HG02588 (cell line): ENCODE data around the gene SPTLC1.
"Not testable (repeated sequence)": the region's sequence is repeated elsewhere in the genome, so short reads cannot be mapped to it uniquely, and the experiment has no call there.

Experiments used
- ATAC-seq: cut with Tn5 transposase; IDR thresholded peaks from one replicate; pipeline ENCODE4 v1.9.1; 2021; ENCODE audit warnings: mild to moderate bottlenecking, moderate library complexity; ENCODE audit not compliant: unreplicated experiment

SPTLC1 gene

DNA sequence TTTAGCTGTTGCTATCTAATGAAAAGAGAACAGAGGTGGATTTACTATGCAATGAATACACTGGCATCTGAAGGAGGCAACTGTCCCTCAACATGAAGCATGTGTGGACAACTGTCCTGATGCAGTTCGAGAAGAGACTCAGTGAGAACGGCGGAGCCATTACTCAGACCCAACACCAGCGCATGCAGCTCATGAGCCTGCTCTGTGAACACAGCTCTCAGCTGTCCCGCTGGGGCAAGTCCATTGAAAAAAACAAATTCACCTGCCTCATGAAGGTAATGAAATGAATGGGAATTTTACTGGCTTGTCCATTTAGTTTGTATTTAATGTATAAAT lies 78.8 kb downstream of the SPTLC1 start:
- ATAC-seq, result no peak

DNA sequence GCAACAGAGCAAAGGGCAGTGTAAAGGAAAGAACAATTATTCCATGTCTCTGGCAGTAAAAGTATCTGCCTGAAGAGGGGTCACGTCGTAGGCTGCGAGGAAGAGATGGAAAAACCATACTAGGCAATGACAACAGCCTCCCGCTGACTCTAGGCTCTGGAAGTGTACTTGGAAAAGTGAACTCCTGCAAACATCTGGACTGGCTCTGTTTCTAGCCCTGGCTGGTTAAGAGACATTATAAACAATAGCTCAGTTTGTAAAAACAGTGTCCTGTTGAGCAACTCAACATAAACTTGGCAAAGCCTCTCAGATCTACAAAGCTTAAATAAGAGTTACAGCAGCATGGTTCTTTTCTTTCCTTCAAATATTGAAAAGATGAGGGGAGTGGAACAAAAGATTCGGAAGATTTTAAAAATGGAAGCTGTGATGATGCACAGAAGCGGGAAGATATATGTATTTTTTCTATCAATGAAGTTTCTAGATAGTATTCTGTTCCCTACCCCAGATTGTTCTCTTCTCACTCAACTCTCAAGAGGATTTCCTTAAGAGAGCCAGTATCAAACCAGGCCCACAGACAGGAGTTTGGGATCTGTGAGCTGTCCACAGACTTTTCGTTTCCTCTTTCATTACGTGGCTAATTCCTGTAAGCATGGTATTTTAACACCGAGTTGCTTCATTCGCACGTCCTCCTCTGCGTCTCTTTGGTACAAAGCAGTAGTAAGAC lies 79.4 kb downstream of the SPTLC1 start:
- ATAC-seq, result no peak

DNA sequence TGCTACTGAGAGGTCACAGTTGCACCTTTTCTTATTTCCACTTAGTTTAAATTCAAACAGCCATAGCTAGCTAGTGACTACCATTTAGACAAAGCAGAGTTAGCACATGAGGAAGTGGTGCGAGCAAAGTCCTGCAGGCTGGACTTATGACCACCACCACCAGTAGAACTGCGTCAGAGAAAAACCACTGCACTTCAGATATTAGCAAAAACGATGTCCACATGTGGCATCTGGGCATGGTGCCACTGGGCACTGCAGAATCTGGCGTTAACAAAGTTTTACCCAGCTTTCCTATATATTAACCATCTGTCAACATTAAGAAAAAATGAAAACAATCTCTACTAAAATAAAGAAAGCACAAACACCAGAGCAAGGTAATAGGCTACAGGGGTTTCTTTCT lies 80.1 kb downstream of the SPTLC1 start:
- no peak for ATAC-seq

DNA sequence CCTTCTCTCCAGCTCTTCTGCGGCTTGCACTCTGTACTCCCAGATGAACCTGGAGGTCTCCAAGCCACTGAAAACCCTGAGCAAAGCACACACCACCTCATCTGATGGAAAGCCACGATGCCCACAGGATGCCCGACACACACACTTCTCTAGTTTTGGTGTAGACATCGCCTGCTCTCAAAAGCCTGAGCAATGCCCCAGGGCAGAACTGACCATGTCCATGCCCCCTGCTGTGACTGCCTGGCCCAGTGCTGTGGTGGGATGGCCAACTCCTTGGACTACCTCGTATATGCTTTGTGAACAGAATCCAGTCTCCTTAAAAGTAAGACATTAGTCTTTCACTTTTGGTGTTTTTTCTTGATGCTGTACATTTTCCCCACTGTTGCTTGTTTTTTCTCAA lies 81.2 kb downstream of the SPTLC1 start:
- no peak for ATAC-seq

DNA sequence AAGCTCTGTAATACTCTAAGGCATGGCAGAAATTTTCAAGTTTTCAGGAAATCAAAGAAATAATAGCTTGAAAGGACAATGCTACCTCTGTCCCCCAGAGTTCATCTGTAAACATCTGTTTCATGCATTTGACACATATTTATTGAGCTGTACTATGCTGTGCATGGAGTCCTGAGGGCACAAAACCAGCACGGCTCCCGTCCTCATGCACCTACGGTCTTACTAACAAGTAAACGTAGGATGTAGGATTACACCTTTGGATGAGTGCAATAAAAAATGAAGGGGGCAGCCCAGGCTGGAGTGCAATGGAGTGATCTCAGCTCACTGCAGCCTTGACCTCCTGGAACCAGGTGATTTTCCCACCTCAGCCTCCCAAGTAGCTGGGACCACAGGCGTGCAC lies 81.9 kb downstream of the SPTLC1 start:
- ATAC-seq, result no peak

DNA sequence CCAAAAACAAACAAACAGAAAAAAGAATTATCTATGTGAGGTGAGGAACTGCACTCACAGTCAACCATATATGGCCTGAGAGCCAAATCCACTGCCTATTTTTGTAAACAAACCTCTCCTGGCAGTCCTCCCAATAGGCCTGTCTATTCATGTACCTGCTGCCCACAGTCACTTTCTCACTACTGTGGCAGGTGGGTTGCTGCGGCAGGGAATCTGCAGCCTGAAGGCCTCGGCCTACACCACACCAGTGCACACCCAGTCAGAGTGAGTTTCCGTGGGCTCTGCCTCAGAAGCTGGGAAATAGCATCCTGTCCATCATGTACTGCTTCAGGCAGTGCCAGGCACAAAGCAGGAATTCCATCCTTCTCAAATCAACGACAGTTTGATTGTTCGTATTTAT lies 82.3 kb downstream of the SPTLC1 start:
- ATAC-seq, result no peak

DNA sequence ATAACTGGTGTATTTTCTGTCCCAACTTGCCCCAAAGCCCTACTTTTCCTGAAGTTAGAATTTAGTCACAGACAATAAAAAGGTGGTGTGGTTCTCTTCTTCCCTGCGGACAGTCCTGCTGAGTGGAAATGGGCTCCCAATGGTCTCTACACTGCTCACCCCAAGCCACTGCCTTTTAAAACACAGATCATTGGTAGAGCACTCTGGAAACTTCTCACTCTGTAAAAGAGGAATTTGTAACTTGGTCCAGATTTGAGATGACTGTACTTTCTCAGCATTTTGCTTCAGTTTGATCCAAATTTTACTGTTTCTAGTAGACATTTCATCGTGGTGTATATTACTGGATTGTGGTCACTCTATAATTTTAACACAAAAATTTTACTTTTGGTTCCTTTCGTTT lies 84.8 kb downstream of the SPTLC1 start:
- no peak for ATAC-seq

DNA sequence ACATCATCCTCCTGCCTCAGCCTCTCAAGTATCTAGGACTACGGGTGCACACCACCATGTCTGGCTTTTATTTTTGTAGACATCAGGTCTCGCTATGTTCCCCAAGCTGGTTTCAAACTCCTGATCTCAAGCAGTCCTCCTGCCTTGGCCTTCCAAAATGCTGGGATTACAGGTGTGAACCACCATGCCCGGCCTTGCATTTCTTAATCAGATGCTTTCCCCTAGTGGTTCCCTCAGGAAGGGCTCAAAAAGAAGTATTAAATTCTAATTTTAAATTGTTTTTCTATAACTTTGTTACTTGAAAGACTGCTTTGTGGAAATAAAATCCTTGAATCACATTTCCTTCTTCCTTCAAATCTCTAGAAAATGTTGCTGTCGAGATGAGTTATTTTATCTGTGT lies 85.7 kb downstream of the SPTLC1 start:
- ATAC-seq, result no peak

DNA sequence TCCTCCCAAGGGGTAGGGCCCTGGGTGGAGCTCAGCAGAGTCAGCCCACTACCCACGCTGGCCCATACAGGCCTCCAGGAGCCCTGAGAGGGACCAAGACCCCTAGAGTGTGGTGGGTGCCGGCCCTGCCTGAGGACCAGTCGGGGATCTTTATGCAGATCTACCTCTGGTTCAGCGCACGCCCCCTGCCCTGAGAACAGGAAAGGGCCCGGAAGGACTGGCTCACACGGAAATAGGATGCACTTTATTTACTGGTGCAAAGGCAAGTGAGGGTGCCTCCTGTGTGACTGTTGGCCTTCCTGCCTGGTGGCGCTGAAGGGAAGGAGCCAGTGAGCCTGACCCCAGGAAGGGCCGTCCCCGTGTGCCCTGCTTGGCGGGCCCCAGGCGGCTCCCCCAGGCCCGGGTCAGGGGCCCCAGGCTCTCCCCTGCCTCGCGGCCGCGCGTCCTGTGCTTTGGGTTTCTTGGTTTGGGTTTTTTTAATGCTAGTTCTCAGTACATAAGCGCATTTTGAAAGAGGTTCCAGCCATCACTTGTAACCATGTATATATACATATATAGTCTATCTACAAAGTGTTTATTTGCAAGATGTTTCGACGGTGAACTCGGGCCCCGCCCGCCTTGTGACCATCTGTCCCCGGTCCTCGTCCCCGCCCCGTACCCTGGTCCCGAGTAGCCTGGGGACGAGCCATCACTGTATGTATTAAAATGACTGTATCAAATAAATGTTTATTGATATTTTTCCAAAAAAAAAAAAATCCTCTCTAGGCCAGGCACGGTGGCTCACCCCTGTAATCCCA lies 88.8 kb downstream of the SPTLC1 start:
- no peak for ATAC-seq

DNA sequence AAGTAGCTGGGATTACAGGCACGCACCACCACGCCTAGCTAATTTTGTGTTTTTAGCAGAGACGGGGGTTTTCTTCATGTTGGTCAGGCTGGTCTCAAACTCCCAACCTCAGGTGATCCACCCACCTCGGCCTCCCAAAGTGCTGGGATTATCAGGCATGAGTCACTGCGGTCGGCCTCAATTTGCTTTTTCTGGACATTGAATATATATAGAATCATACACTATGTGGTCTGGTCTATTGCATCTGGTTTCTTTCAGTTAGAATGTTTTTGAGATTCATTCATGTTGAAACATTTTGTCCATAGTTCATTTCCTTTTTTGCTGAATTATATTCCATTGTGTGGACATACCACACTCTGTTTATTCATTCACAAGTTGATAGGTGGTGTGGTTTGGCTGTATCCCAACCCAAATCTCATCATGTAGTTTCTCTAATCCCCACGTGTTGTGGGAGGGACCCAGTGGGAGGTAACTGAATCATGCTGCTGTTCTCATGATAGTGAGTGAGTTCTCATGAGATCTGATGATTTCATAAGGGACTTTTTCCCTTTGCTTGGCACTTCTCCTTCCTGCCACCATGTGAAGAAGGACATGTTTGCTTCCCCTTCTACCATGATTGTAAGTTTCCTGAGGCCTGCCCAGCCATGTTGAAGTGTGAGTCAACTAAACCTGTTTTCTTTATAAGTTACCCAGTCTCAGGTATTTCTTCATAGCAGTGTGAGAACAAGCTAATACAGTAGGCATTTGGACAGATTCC lies 93.2 kb downstream of the SPTLC1 start:
- ATAC-seq, result not testable (repeated sequence)

DNA sequence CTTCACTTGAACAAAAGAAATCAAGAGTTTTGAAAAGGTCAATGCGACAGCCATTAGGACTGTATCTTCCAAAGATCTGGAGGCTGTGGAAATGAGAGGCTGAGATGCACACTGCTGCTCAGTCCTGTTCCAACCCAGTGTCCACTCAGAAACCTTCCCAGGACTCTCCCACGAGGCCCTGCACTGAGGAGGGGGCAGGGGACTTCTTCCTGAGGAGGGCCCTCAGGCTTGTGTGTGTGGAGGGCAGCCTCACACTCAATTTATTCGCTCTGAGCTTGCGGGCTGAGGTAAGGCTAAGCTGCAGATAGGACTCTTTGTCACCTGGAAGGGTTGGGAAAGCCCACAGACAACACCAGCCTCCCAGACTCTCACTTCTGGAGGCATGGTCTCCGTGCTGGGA lies 95.6 kb downstream of the SPTLC1 start:
- ATAC-seq, result no peak

DNA sequence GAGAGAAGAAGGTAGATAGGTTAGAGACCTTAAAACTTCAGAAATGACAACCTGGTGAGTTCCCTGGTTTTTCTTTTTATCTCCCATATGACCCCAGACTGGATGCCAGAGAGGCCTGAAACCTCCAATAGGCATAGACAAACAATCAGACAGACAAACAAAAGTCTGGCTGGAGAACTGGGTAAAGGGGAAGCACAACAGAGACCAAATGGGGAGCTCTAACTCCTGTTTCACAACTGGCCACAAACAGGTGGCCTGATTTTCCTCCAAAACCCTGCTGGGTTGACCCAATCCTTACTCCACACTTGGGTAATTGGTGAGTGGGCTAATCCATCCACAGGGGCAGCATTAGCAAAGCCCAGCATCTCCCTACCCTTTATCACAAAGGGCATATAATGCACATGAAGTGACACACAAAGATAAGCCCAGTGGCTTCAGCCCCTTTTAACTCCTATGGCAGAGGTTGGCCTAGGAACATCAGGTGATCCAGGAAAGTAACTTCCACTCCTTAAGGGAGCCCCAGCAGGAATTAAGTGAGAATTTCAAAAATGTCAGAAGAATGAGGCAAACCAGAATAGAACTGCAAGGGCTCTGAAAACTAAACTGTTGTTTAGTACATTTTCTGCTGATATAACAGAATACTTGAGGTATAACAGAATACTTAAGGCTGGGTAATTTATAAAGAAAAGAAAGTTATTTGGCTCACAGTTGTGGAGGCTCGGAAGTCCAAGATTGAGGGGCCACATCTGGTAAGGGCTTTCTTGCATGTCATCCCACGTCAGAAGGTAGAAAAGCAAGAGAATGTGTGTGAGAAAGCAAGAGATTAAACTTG lies 104.3 kb downstream of the SPTLC1 start:
- ATAC-seq, result no peak

DNA sequence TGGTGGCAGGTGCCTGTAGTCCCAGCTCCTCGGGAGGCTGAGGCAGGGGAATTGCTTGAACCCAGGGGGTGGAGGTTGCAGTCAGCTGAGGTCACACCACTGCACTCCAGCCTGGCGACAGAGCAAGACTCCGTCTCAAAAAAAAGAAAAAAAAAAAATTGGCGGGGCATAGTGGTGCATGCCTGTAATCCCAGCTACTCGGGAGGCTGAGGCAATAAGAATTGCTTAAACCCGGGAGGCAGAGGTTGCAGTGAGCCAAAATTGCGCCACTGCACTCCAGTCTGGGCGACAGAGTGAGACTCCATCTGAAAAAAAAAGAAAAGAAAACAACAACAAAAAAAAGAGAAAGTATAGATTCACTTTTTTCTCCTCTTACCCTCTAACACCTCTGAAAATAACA lies 105.0 kb downstream of the SPTLC1 start:
- not testable (repeated sequence) for ATAC-seq

DNA sequence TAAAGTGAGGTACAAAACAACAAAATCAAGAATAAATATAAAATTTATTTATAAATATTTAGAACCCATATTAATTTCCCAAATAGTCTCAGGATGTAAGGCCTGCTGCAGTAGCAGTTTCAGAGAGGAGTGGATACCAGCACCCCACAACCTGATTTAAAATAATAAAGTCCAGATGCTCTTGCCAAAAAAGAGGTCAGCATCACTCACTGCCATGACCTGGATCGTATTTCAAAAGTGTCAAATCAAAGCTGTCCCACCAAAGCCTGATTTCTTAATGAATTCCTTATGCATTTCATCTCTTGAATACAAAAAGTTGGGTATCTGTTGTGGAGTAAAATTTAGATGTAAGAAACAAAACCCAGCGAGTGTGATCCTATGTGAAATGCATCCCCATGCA lies 107.2 kb downstream of the SPTLC1 start:
- ATAC-seq, result no peak

DNA sequence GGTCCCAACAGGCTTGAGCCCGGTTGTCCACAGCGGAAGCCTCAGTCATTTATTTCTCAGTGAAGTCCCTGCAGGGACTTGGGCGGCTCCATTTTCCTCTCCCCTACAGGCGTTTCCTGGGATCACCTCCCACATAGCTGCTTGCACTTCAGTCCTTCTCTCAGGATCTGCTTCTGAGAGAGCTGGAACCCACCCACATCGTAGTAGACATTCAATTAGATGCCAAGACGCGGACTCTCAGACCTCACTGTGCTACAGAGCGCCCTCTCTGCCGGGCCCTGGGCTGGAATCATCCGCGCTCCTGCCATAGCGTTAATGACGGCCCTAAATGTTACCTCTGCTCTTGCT lies 111.2 kb downstream of the SPTLC1 start:
- ATAC-seq, result no peak

DNA sequence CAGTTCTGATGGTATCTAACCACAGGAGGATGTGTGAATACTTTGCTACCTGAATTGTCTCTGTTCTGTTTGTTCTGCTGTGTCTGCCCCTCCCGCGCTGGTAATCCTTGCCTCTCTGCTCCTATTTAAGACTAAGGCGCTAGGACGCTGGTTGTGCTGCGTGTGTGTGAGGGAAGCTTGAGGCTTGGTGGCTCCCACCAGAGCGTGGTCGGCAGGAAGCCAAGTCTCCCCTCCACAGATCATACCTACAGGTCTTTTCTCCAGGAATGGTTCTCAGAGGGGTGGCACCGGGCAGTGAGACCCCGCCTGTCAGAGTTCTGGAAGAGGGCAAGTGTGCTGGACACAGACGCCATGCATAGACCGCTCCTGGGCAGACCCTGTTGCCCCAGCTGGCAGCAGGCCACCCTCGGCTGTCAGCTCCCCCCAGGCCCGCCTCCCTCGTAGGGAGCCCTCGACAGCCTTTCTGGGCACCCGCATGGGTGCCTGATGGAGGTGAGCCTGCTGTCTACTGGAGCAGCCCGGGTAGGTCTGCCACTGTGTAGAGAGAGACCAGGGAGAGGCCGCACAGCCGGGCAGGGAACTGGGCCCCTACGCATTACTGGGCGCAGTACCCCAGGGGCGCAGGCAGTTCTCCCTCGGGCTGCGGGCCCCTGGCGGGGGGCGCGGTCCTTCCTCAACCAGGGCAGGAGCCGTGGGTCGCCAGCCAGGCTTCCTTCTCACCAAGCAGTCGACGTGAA lies 111.7 kb downstream of the SPTLC1 start:
- ATAC-seq, result no peak

DNA sequence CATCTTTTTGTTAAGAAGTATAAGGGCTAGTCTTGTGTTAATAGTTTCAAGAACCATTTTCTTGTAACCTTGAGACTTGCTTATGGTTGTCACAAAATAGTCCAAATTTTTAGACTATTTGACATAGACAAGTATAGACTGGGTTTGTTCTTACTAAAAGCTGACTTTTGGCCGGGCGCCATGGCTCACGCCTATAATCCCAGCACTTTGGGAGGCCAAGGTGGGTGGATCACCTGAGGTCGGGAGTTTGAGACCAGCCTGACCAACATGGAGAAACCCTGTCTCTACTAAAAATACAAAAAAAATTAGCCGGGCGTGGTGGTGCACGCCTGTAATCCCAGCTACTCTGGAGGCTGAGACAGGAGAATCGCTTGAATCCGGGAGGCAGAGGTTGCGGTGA lies 113.3 kb downstream of the SPTLC1 start:
- ATAC-seq, result not testable (repeated sequence)

DNA sequence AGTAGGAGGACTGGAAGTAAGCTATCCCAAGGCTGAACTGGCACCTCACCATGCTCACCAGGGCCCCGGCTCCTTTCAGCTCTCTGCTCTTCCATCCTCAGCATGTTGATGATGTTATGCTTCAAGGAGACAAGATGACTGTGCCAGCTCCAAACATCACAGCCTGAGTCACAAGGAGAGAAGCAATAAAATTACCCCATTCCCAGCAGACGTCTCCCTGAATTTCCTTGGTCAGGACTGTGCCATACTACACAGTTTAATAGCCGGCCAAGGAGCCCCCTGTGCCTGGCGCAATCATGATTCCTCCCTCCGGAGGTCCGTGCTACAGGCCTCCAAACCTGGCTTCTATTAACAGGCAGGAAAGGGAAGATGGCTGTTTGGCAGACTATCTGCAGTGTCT lies 114.0 kb downstream of the SPTLC1 start:
- no peak for ATAC-seq

DNA sequence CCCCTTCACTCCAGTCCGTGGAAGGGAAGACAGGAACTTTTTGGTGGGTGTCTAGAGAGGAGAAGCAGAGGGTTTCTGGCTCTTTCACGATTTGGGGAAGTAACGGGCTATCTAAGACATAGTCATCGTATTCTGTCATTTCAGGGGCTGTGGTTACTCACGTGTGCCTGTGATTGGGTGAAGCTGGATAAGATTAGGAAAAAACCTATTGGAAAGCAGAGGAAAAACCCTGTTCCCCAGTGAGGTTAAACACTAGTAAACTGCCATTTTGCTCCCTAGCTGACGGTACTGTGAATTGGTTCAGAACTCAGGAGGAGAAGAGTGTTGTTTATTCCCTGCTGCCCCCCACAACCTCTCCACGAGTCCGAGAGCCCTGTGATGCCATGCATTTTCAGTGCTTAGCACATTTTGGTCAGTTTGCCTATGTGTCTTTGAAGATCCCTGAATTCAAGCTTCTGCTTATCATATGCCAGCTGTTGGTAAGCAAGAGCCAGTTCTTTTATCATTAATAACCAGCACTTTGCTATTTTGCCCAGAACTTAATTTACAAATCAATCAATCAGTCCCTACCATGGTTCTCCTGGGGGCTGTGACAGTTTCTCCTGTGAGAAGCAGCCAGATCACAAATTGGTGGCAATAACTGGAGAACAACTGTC lies 120.1 kb downstream of the SPTLC1 start:
- no peak for ATAC-seq

DNA sequence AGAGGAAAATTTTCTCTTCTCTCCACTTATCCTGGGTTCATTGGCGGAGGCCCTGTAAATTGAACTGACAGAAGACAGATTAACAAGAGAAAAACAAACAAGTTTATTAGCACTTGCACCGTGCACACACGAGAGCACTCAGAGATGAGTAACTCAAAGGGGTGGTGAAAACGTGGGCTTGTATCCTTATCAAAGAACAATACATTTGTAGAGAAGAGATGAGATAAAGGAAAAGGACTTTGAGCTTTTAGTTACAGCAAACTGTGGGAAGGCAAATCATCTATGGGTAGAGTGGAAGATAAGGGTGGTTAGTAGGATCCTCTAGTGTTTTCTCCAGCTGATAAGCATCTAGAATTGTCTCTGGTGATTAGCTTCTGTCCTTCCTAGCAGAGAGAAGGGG lies 120.8 kb downstream of the SPTLC1 start:
- ATAC-seq, result no peak
